Right atrium auricular region (tissue), 2 donors: Measurements from ENCODE around the gene CS. TPM values are rescaled to one million over a fixed set of nuclear protein-coding genes. Genes with fewer than 3 reads are reported as not detected.

ENCODE experiments used
- DNase-seq: peaks from one replicate; pipeline ENCODE4 v3.0.0-alpha.2; 2019; ENCODE audit warnings: low spot score
- H3K27ac ChIP-seq, 2 donors: fragments of 200-600 bp; sonication (generic); 1 replicate in 1 of 2; 2 replicates in 1 of 2; pipeline ENCODE4 v1.5.1; 2016 to 2019
- H3K27me3 ChIP-seq, 2 donors: fragments of 200-600 bp; sonication (generic); one replicate each; pipeline versions ENCODE4 v1.5.1 to v1.6.0; 2017 to 2019
- H3K36me3 ChIP-seq: fragments of 200-600 bp; sonication (generic); one replicate; pipeline ENCODE4 v1.5.1; 2016
- H3K4me1 ChIP-seq, 2 donors: fragments of 200-600 bp; sonication (generic); one replicate each; pipeline versions ENCODE4 v1.5.1 to v1.6.0; 2017 to 2019
- H3K4me3 ChIP-seq, 2 donors: fragments of 200-600 bp; sonication (generic); 1 replicate in 1 of 2; 2 replicates in 1 of 2; pipeline ENCODE4 v1.5.1; 2017 to 2019; ENCODE audit warnings: mild to moderate bottlenecking in 1 of 2, moderate library complexity in 1 of 2
- H3K9me3 ChIP-seq, 2 donors: fragments of 200-600 bp; sonication (generic); one replicate each; pipeline ENCODE4 v1.5.1; 2019
- CTCF ChIP-seq, 2 donors: fragments of 200-600 bp; sonication (generic); IDR thresholded peaks; one replicate each; pipeline ENCODE4 v1.5.1; 2019; ENCODE audit warnings: antibody characterized with exemption in 2 of 2
- total RNA-seq, 2 donors: library from RNA; depleted of rRNA; stranded (reverse); fragments of >200 nt; gene quantifications; one replicate each; pipeline ENCODE4 v1.1.0, GENCODE V29; 2016

The CS gene
- total RNA-seq, 2 donors from 2014 or later = 236 to 513 TPM

GRCh38 chr12:56244494-56244893 lies 55.6 kb downstream of the CS start:
- H3K27me3 ChIP-seq = no peaks in the 10 kb centered on the region
- H3K36me3 ChIP-seq = peaks cover 99% of the 10 kb centered on the region
- DNase-seq = no peak
- H3K9me3 ChIP-seq = no peaks in the 10 kb centered on the region
- H3K27ac ChIP-seq = no peak overlapping the region
- TF ChIP-seq CTCF (IDR thresholded peaks at IDR 0.05) = no peak
- H3K4me3 ChIP-seq = no peak overlapping the region
- H3K4me1 ChIP-seq = peaks cover 0 to 9% of the 10 kb centered on the region in 2 donors

- Histone ChIP-seq H3K27ac (no peak overlapping the region), H3K9me3 (no peaks in the 10 kb centered on the region), H3K36me3 (peaks cover 94% of the 10 kb centered on the region), H3K4me1 (peaks cover 0 to 9% of the 10 kb centered on the region in 2 donors), H3K27me3 (no peaks in the 10 kb centered on the region), H3K4me3 (no peak overlapping the region)
- no peak for TF ChIP-seq CTCF (IDR thresholded peaks at IDR 0.05)
- no peak for DNase-seq
Measured at GRCh38 chr12:56243731-56244181, 56.4 kb downstream of the CS start.

- TF ChIP-seq CTCF (IDR thresholded peaks at IDR 0.05) = no peak
- no peak overlapping the region for H3K4me3 ChIP-seq
- no peak for DNase-seq
- H3K27ac ChIP-seq = no peak overlapping the region
- no peaks in the 10 kb centered on the region for H3K9me3 ChIP-seq
- H3K27me3 ChIP-seq = no peaks in the 10 kb centered on the region
- peaks cover 0 to 9% of the 10 kb centered on the region in 2 donors for H3K4me1 ChIP-seq
- peaks cover 86% of the 10 kb centered on the region for H3K36me3 ChIP-seq
Measured at GRCh38 chr12:56242986-56243385, 57.1 kb downstream of the CS start.

GRCh38 chr12:56241424-56242303 lies 58.5 kb downstream of the CS start:
- TF ChIP-seq CTCF (IDR thresholded peaks at IDR 0.05) = no peak
- DNase-seq = no peak
- H3K36me3 ChIP-seq = peaks cover 73% of the 10 kb centered on the region
- H3K9me3 ChIP-seq = no peaks in the 10 kb centered on the region
- peaks cover 0 to 9% of the 10 kb centered on the region in 2 donors for H3K4me1 ChIP-seq
- no peak overlapping the region for H3K27ac ChIP-seq
- no peak overlapping the region for H3K4me3 ChIP-seq
- H3K27me3 ChIP-seq = no peaks in the 10 kb centered on the region

GRCh38 chr12:56237552-56237951 lies 62.6 kb downstream of the CS start:
- DNase-seq = no peak
- TF ChIP-seq CTCF (IDR thresholded peaks at IDR 0.05) = no peak
- Histone ChIP-seq H3K4me1 (no peaks in the 10 kb centered on the region), H3K4me3 (no peak overlapping the region), H3K27me3 (no peaks in the 10 kb centered on the region), H3K9me3 (no peaks in the 10 kb centered on the region), H3K27ac (no peak overlapping the region), H3K36me3 (peaks cover 33% of the 10 kb centered on the region)
